ENCODE data around the gene TPSD1.

The TPSD1 gene

DNA sequence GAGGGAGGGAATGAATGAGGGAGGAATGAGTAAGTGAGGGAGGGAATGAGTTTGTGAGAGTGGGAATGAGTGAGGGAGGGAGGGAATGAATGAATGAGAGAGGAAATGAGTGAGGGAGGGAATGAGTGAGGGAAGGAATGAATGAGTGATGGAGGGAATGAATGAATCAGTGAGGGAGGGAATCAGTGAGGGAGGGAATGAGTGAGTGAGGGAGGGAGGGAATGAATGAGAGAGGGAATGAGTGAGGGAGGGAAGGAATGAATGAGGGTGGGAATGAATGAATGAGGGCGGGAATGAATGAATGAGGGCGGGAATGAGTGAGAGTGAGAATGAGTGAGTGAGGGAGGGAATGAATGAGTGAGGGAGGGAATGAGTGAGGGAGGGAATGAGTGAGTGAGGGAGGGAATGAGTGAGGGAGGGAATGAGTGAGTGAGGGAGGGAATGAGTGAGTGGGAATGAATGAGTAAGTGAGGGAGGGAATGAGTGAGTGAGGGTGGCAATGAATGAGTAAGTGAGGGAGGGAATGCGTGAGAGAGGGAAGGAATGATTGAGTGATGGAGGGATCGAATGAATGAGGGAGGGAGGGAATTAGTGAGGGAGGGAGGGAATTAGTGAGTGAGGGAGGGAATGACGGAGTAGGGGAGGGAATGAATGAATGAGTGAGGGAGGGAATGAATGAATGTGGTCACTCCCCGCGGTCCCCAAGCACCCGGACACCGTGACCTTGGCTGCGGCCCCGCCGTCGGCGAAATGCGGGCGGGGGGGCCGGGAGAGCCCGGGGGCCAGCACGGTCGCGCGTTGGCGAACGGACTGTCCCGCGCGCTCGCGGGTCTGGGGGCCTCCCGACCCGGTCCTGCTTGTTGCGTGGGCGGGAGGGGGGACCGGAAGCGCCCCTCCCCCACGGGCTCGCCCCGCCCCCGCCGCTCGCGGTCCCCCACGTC is 52.4 kb downstream of the TPSD1 start:
- DNase-seq: no peak

More for the DNA sequence above, 52.4 kb downstream of the TPSD1 start:
- H3K27me3 ChIP-seq: no peaks in the 10 kb centered on the region; the same call in none of the 2 replicates
- no peaks in the 10 kb centered on the region for H3K9me3 ChIP-seq
- TF ChIP-seq CTCF (IDR thresholded peaks at IDR 0.05; ENCODE audit: low read depth, low read length): no peak
- H3K4me1 ChIP-seq: no peaks in the 10 kb centered on the region
- H3K36me3 ChIP-seq: peaks cover 12% of the 10 kb centered on the region
- peak overlapping the region; percentile 72 for H3K4me3 ChIP-seq (ENCODE audit: low read depth, low read length)
